Measurements from ENCODE around the gene EFCAB11.

The EFCAB11 gene

DNA sequence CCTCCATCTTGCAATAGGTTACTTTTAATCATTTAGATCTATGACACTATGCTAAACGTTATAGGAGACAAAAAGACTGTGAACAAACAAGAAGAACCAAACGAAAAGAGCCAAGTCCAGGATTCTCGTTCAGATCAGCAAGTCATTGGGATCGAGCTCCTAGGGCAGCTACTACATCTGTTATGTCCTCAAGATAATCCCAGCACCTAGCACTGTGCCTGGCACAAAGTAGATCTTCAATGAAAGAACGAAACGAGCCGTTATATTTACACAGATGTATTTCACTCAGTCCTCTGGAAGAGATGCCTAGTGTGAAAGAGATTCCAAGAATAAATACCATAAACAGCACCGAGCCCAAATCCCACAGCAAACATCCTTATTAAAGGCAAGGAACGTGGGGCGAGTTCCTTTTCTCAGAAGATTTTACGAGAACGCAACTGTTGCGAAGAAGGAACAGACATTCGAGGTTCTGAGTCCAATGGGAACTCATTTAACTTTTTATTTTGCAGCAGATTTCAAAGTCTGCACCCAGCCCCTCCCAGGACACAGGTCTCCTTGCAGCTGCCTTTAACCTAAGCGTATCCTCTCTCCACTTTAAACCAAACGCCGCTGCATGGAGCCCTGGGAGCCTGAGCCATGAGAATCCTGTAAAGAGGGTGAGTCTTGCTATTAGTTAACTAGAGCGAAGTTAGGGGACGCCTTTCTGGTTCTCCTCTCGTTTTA, 653 bp upstream of the EFCAB11 start:
- TF ChIP-seq ZFP3 (CRISPR knock-in tag; IDR thresholded peaks at IDR 0.05) (peak; percentile 92), ARNTL (CRISPR knock-in tag; IDR thresholded peaks at IDR 0.05; ENCODE audit: borderline replicate concordance, low read depth) (no peak)
- peak; percentile 51 for ATAC-seq

DNA sequence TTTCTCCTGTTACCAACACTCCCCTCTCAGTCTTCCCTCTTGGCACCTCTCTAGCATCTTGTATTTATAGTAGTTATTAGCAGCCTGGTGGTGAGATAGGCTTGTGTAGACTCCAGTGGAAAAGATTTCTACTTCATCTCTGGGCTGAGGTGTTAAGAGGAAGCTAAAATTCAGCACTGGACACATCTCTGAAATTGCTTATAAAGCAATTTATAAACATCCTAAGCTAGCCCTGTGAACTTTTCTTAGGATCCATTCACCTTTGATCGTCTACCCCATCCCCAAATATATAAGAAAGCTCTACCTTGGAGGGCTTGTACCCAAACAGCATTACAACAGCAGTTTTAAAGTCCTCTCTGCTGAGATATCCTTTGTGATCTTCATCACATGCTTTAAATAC, 928 bp downstream of the EFCAB11 start:
- no peak for ATAC-seq
- TF ChIP-seq BACH2 (CRISPR knock-in tag; IDR thresholded peaks at IDR 0.05; ENCODE audit: borderline replicate concordance) (no peak), PPARA (CRISPR knock-in tag; IDR thresholded peaks at IDR 0.05; ENCODE audit: borderline replicate concordance) (no peak), RARB (CRISPR knock-in tag; IDR thresholded peaks at IDR 0.05) (no peak), ZNF8 (CRISPR knock-in tag; IDR thresholded peaks at IDR 0.05) (no peak), ISL1 (CRISPR knock-in tag; IDR thresholded peaks at IDR 0.05) (no peak)
- TF ChIP-seq, protein P1, sequence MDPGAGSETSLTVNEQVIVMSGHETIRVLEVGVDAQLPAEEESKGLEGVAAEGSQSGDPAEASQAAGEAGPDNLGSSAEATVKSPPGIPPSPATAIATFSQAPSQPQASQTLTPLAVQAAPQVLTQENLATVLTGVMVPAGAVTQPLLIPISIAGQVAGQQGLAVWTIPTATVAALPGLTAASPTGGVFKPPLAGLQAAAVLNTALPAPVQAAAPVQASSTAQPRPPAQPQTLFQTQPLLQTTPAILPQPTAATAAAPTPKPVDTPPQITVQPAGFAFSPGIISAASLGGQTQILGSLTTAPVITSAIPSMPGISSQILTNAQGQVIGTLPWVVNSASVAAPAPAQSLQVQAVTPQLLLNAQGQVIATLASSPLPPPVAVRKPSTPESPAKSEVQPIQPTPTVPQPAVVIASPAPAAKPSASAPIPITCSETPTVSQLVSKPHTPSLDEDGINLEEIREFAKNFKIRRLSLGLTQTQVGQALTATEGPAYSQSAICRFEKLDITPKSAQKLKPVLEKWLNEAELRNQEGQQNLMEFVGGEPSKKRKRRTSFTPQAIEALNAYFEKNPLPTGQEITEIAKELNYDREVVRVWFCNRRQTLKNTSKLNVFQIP (CRISPR knock-in tag; IDR thresholded peaks at IDR 0.05; ENCODE audit: borderline replicate concordance, low read depth) = no peak
- TF ChIP-seq, protein P2, sequence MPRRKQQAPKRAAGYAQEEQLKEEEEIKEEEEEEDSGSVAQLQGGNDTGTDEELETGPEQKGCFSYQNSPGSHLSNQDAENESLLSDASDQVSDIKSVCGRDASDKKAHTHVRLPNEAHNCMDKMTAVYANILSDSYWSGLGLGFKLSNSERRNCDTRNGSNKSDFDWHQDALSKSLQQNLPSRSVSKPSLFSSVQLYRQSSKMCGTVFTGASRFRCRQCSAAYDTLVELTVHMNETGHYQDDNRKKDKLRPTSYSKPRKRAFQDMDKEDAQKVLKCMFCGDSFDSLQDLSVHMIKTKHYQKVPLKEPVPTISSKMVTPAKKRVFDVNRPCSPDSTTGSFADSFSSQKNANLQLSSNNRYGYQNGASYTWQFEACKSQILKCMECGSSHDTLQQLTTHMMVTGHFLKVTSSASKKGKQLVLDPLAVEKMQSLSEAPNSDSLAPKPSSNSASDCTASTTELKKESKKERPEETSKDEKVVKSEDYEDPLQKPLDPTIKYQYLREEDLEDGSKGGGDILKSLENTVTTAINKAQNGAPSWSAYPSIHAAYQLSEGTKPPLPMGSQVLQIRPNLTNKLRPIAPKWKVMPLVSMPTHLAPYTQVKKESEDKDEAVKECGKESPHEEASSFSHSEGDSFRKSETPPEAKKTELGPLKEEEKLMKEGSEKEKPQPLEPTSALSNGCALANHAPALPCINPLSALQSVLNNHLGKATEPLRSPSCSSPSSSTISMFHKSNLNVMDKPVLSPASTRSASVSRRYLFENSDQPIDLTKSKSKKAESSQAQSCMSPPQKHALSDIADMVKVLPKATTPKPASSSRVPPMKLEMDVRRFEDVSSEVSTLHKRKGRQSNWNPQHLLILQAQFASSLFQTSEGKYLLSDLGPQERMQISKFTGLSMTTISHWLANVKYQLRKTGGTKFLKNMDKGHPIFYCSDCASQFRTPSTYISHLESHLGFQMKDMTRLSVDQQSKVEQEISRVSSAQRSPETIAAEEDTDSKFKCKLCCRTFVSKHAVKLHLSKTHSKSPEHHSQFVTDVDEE (CRISPR knock-in tag; IDR thresholded peaks at IDR 0.05) = no peak

DNA sequence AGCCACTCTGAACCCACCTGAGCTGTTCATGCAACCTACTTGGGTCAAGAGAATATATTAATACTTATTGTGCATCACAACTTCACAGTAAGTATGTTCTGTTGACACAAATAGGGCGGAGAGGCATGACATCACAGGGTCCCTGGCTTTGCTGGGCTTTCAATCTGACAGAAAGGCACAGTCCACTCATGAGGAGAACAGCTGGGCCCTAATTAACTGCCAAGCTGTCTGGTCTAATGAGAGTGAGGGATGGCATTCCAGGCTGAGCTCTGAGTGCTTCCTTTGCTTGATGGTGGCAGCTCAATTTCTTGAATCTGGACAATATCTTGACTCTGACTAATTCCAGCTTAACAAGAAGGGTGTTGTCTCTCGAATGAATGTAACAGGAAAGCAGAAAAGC, 2.0 kb downstream of the EFCAB11 start:
- no peak for TF ChIP-seq ARNTL (CRISPR knock-in tag; IDR thresholded peaks at IDR 0.05; ENCODE audit: borderline replicate concordance, low read depth)

DNA sequence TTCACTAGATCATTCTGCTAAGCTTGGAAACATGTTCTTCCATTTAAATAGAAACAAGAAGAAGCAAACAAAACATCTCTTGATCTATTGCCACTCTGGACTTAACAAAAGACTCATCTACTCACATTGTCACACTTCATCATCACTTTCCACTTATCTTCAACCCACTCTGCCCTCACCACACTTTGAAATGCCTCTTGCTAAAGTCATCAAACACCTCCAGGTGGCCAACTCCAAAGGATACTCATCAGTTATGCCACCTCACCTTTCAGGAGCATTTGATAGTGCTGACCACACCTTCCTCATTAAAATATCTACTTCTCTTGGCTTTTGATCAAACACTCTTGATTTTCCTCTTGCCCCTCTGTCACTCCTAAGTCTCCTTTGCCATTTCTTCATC, 7.2 kb downstream of the EFCAB11 start:
- no peak for ATAC-seq
- TF ChIP-seq ISL1 (CRISPR knock-in tag; IDR thresholded peaks at IDR 0.05) (no peak), OSR1 (CRISPR knock-in tag; IDR thresholded peaks at IDR 0.05) (no peak), GLIS3 (CRISPR knock-in tag; IDR thresholded peaks at IDR 0.05) (no peak), ZFP30 (CRISPR knock-in tag; IDR thresholded peaks at IDR 0.05) (no peak)

More for the DNA sequence above, 2.0 kb downstream of the EFCAB11 start:
- ATAC-seq = no peak

DNA sequence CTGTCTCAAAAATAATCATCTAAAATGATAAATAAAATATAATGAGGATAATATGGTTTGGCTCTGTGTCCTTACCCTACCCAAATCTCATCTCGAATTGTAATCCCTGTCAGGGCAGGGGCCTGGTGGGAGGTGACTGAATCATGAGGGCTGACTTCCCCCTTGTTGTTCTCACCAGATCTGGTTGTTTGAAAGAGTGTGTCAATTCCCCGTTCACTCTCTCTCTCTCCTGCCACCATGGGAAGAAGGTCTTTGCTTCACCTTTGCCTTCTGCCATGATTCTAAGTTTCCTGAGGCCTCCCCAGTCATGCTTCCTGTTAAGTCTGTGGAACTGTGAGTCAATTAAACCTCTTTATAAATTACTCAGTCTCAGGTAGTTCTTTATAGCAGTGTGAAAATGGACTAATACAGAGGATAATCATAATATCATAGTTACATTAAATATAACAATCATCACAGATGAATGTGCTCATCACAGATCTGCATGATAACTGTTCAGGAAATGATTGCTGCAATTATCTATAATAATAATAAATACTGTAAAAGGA, 12.6 kb downstream of the EFCAB11 start:
- TF ChIP-seq CSDC2 (CRISPR knock-in tag; IDR thresholded peaks at IDR 0.05) = no peak
- no peak for TF ChIP-seq TOX (CRISPR knock-in tag; IDR thresholded peaks at IDR 0.05; ENCODE audit: borderline replicate concordance)
- no peak for TF ChIP-seq PPARA (CRISPR knock-in tag; IDR thresholded peaks at IDR 0.05; ENCODE audit: borderline replicate concordance)
- no peak for TF ChIP-seq RARB (CRISPR knock-in tag; IDR thresholded peaks at IDR 0.05)
- TF ChIP-seq, protein P3, sequence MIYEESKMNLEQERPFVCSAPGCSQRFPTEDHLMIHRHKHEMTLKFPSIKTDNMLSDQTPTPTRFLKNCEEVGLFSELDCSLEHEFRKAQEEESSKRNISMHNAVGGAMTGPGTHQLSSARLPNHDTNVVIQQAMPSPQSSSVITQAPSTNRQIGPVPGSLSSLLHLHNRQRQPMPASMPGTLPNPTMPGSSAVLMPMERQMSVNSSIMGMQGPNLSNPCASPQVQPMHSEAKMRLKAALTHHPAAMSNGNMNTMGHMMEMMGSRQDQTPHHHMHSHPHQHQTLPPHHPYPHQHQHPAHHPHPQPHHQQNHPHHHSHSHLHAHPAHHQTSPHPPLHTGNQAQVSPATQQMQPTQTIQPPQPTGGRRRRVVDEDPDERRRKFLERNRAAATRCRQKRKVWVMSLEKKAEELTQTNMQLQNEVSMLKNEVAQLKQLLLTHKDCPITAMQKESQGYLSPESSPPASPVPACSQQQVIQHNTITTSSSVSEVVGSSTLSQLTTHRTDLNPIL (CRISPR knock-in tag; IDR thresholded peaks at IDR 0.05; ENCODE audit: low read depth) = no peak
- TF ChIP-seq ZNF8 (CRISPR knock-in tag; IDR thresholded peaks at IDR 0.05) = no peak
- TF ChIP-seq ISL1 (CRISPR knock-in tag; IDR thresholded peaks at IDR 0.05) = no peak
- TF ChIP-seq, protein P4, sequence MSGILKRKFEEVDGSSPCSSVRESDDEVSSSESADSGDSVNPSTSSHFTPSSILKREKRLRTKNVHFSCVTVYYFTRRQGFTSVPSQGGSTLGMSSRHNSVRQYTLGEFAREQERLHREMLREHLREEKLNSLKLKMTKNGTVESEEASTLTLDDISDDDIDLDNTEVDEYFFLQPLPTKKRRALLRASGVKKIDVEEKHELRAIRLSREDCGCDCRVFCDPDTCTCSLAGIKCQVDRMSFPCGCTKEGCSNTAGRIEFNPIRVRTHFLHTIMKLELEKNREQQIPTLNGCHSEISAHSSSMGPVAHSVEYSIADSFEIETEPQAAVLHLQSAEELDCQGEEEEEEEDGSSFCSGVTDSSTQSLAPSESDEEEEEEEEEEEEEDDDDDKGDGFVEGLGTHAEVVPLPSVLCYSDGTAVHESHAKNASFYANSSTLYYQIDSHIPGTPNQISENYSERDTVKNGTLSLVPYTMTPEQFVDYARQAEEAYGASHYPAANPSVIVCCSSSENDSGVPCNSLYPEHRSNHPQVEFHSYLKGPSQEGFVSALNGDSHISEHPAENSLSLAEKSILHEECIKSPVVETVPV (CRISPR knock-in tag; IDR thresholded peaks at IDR 0.05) = no peak
- TF ChIP-seq ZC3H10 (CRISPR knock-in tag; IDR thresholded peaks at IDR 0.05) = no peak
- no peak for TF ChIP-seq ZFP30 (CRISPR knock-in tag; IDR thresholded peaks at IDR 0.05)
- TF ChIP-seq, protein P2 (CRISPR knock-in tag; IDR thresholded peaks at IDR 0.05) = no peak
- TF ChIP-seq, protein P5, sequence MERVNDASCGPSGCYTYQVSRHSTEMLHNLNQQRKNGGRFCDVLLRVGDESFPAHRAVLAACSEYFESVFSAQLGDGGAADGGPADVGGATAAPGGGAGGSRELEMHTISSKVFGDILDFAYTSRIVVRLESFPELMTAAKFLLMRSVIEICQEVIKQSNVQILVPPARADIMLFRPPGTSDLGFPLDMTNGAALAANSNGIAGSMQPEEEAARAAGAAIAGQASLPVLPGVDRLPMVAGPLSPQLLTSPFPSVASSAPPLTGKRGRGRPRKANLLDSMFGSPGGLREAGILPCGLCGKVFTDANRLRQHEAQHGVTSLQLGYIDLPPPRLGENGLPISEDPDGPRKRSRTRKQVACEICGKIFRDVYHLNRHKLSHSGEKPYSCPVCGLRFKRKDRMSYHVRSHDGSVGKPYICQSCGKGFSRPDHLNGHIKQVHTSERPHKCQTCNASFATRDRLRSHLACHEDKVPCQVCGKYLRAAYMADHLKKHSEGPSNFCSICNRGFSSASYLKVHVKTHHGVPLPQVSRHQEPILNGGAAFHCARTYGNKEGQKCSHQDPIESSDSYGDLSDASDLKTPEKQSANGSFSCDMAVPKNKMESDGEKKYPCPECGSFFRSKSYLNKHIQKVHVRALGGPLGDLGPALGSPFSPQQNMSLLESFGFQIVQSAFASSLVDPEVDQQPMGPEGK (CRISPR knock-in tag; IDR thresholded peaks at IDR 0.05; ENCODE audit: borderline replicate concordance) = no peak
- TF ChIP-seq GLIS3 (CRISPR knock-in tag; IDR thresholded peaks at IDR 0.05) = no peak
- no peak for TF ChIP-seq TCF4 (CRISPR knock-in tag; IDR thresholded peaks at IDR 0.05; ENCODE audit: borderline replicate concordance)
- no peak for TF ChIP-seq ZNF565 (CRISPR knock-in tag; conservative IDR thresholded peaks at IDR 0.05; ENCODE audit: low read depth)
- TF ChIP-seq SNAI2 (CRISPR knock-in tag; IDR thresholded peaks at IDR 0.05) = no peak
- TF ChIP-seq ARNTL (CRISPR knock-in tag; IDR thresholded peaks at IDR 0.05; ENCODE audit: borderline replicate concordance, low read depth) = no peak
- TF ChIP-seq ZFP3 (CRISPR knock-in tag; IDR thresholded peaks at IDR 0.05) = no peak
- ATAC-seq = no peak
